HCT116 (cell line): ENCODE data around the gene ENTPD7. TPM values are rescaled to one million over a fixed set of nuclear protein-coding genes. Genes with fewer than 3 reads are reported as not detected.

Experiments
- ATAC-seq: fragments of 200-7000 bp; cut with Tn5 transposase; 2 replicates; pipeline ENCODE4 v1.9.1; 2020; ENCODE audit warnings: mild to moderate bottlenecking, moderate library complexity
- BruUV-seq: library from RNA; stranded (reverse); fragments of 400-500 nt; replicated peaks from 2 replicates; lab custom pipeline; 2021; lab: Mats Ljungman, UMichigan
- CTCF ChIA-PET: fragments of 300-600 bp; sonication (Branson Sonifier 250); formaldehyde crosslinking; loops from one replicate; lab custom pipeline; 2021; ENCODE audit warnings: antibody characterized with exemption; lab: Charles Lee
- POLR2A ChIA-PET: fragments of 300-600, 350-600 bp; sonication (Branson Sonifier 250); formaldehyde crosslinking; loops from one replicate; lab custom pipeline; 2021; ENCODE audit warnings: antibody characterized with exemption; lab: Charles Lee
- RAD21 ChIA-PET, 2 experiments: fragments of 300-600 bp; sonication (Branson Sonifier 250); formaldehyde crosslinking; loops; one replicate each; lab custom pipeline; 2023; ENCODE audit warnings: low total read pairs in 2 of 2; ENCODE audit not compliant: uncharacterized antibody in 2 of 2, unreplicated experiment in 2 of 2, low non-redundant PET in 1 of 2; lab: Charles Lee
- DNase-seq: peaks from one replicate; pipeline ENCODE4 v3.0.0-alpha.2; 2010; ENCODE audit warnings: low read depth, low spot score
- H2AFZ ChIP-seq: fragments of 200-600 bp; shearing (Covaris generic), sonication (generic); 2 replicates; pipeline ENCODE4 v1.6.1; 2017; ENCODE audit warnings: low read depth, mixed run types, mixed read lengths, antibody characterized with exemption, low read length; ENCODE audit not compliant: poor library complexity, severe bottlenecking
- H3K27ac ChIP-seq: 2 replicates; pipeline ENCODE4 v1.5.1; 2012; ENCODE audit warnings: low read depth, low read length
- H3K27me3 ChIP-seq: fragments of 200-600 bp; sonication (generic); 2 replicates; pipeline ENCODE4 v1.6.1; 2016; ENCODE audit warnings: mixed run types, low read length, mixed read lengths; ENCODE audit not compliant: insufficient read depth
- H3K36me3 ChIP-seq, 2 experiments: fragments of 200-500 bp in 1 of 2; fragments of 200-600 bp in 1 of 2; sonication (Bioruptor generic) in 1 of 2; sonication (generic) in 1 of 2; 2 replicates each; pipeline versions ENCODE4 v1.5.1 to v1.6.1; 2014 to 2016; ENCODE audit warnings: low read length in 2 of 2, inconsistent platforms in 1 of 2, mixed read lengths in 1 of 2, mixed run types in 1 of 2; ENCODE audit not compliant: insufficient read depth in 2 of 2, control insufficient read depth in 1 of 2
- H3K4me1 ChIP-seq, 2 experiments: fragments of 200-600 bp in 1 of 2; sonication (generic) in 1 of 2; 2 replicates each; pipeline versions ENCODE4 v1.5.1 to v1.6.1; 2012 to 2017; ENCODE audit warnings: low read length in 2 of 2, inconsistent platforms in 1 of 2, mild to moderate bottlenecking in 1 of 2, mixed read lengths in 1 of 2, mixed run types in 1 of 2, moderate library complexity in 1 of 2; ENCODE audit not compliant: insufficient read depth in 2 of 2, control insufficient read depth in 1 of 2
- H3K4me2 ChIP-seq: fragments of 200-600 bp; sonication (generic); 2 replicates; pipeline ENCODE4 v1.6.1; 2017; ENCODE audit warnings: mixed run types, low read length, mixed read lengths
- H3K4me3 ChIP-seq, 2 experiments: fragments of 200-600 bp in 1 of 2; sonication (generic) in 1 of 2; replicated peaks in 1 of 2; 2 replicates each; pipeline ENCODE4 v1.5.1; 2011 to 2016; ENCODE audit warnings: low read length in 2 of 2, control low read depth in 1 of 2, low read depth in 1 of 2, mild to moderate bottlenecking in 1 of 2, mixed read lengths in 1 of 2, mixed run types in 1 of 2
- H3K79me2 ChIP-seq: fragments of 200-600 bp; sonication (generic); 2 replicates; pipeline ENCODE4 v1.6.1; 2017; ENCODE audit warnings: mild to moderate bottlenecking, mixed run types, low read length, moderate library complexity, mixed read lengths; ENCODE audit not compliant: insufficient read depth
- H3K9ac ChIP-seq: fragments of 200-600 bp; sonication (generic); 2 replicates; pipeline ENCODE4 v1.6.1; 2016; ENCODE audit warnings: low read length, mixed read lengths
- H3K9me2 ChIP-seq: fragments of 200-600 bp; sonication (generic), shearing (Covaris generic); 2 replicates; pipeline ENCODE4 v1.6.1; 2017; ENCODE audit warnings: mixed run types, mild to moderate bottlenecking, moderate library complexity; ENCODE audit not compliant: insufficient read depth
- H3K9me3 ChIP-seq, 2 experiments: fragments of 200-500 bp in 1 of 2; fragments of 200-600 bp in 1 of 2; sonication (Bioruptor generic) in 1 of 2; sonication (generic) in 1 of 2; 2 replicates each; pipeline ENCODE4 v1.6.1; 2014 to 2017; ENCODE audit warnings: low read length in 2 of 2, mixed read lengths in 2 of 2, inconsistent platforms in 1 of 2, low read depth in 1 of 2, mild to moderate bottlenecking in 1 of 2, mixed run types in 1 of 2, moderate library complexity in 1 of 2; ENCODE audit not compliant: control insufficient read depth in 1 of 2, insufficient read depth in 1 of 2
- H4K20me1 ChIP-seq: fragments of 200-600 bp; sonication (generic), shearing (Covaris generic); 2 replicates; pipeline ENCODE4 v1.6.1; 2017; ENCODE audit warnings: mixed run types, mild to moderate bottlenecking, moderate library complexity; ENCODE audit not compliant: insufficient read depth
- SIN3A ChIP-seq: IDR thresholded peaks from 2 replicates; pipeline ENCODE4 v1.6.1; 2012; ENCODE audit warnings: low read depth
- SP1 ChIP-seq: IDR thresholded peaks from 2 replicates; pipeline ENCODE4 v1.6.1; 2012; ENCODE audit warnings: low read depth
- TCF7L2 ChIP-seq: IDR thresholded peaks from 2 replicates; pipeline ENCODE4 v1.7.0; 2011; ENCODE audit warnings: borderline replicate concordance, inconsistent platforms; ENCODE audit not compliant: insufficient read depth, insufficient read length; ENCODE audit errors: extremely low read depth
- ZNF274 ChIP-seq: fragments of 200-500 bp; sonication (Bioruptor generic); IDR thresholded peaks from 2 replicates; pipeline ENCODE4 v1.6.1; 2014; ENCODE audit warnings: mild to moderate bottlenecking, low read depth, low read length, inconsistent platforms
- intact Hi-C: fragments of 100-400 bp; cut with micrococcal nuclease; formaldehyde crosslinking; loops from 2 replicates; pipeline ENCODE4 v1.10.0; 2022
- total RNA-seq: library from RNA; stranded (reverse); gene quantifications from one replicate; pipeline ENCODE4 v1.2.1, GENCODE V29; 2021; ENCODE audit not compliant: unreplicated experiment
- TF ChIP-seq, protein P1 (sequence below): IDR thresholded peaks from 2 replicates; pipeline ENCODE4 v1.6.1; 2012
- TF ChIP-seq, protein P2 (sequence below), 3 experiments: fragments of 200-600 bp in 1 of 3; sonication (generic) in 1 of 3; IDR thresholded peaks in 2 of 3; conservative IDR thresholded peaks in 1 of 3; 2 replicates each; pipeline ENCODE4 v1.5.1; 2012 to 2017; ENCODE audit warnings: low read depth in 2 of 3, low read length in 2 of 3, antibody characterized with exemption in 1 of 3, borderline replicate concordance in 1 of 3, control low read depth in 1 of 3, mild to moderate bottlenecking in 1 of 3, mixed read lengths in 1 of 3, mixed run types in 1 of 3, moderate library complexity in 1 of 3; ENCODE audit not compliant: insufficient read depth in 1 of 3
- TF ChIP-seq, protein P3 (sequence below): IDR thresholded peaks from 2 replicates; pipeline ENCODE4 v1.6.1; 2011; ENCODE audit warnings: mild to moderate bottlenecking, low read length, moderate library complexity; ENCODE audit not compliant: insufficient replicate concordance; ENCODE audit errors: extremely low read depth

ENTPD7 gene
- total RNA-seq, 1 experiment from 2014 or later: 12.3 TPM

DNA sequence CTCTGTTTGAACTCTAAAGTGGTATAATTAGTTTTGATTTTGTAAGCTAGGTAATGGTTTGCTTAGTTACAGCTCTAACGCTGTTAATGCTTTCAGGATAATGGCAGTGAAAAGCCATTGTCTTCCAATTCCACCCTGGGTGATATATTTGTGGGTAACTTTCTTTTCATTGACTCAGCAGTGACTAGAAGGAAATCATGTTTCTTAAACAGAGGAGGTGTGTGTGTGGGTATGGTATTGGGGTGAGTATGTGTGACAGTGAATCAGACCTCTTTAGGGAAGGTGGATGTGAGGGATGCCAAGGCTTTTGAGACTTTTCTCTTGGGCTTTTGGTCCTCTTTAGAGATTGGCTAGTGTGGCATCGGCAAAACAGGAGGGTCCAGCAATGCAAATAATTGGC is 13.6 kb downstream of the ENTPD7 start:
- no peak overlapping the region for H2AFZ ChIP-seq
- POLR2A ChIA-PET: interaction anchor here (0.7 kb wide), 1 partner anchor 52 kb away, joined by 3 read pairs; the partner anchor contains the start of gene SLC25A28
- no peaks in the 10 kb centered on the region for H3K9me2 ChIP-seq
- intact Hi-C loops: no loop called here
- no peak overlapping the region for H3K4me3 ChIP-seq
- no peaks in the 10 kb centered on the region for H3K4me1 ChIP-seq
- no peaks in the 10 kb centered on the region for H3K79me2 ChIP-seq
- RAD21 ChIA-PET: no interaction called here
- H3K36me3 ChIP-seq: peaks cover 0 to 6% of the 10 kb centered on the region in 2 experiments; a peak in 2 of 4 replicates
- no peak overlapping the region for H3K27ac ChIP-seq
- ATAC-seq (no peak), DNase-seq (no peak)
- H3K4me2 ChIP-seq: no peak overlapping the region
- no peaks in the 10 kb centered on the region for H4K20me1 ChIP-seq
- no peak overlapping the region for H3K9ac ChIP-seq
- CTCF ChIA-PET: interaction anchor here (0.7 kb wide), 1 partner anchor 237 kb away, joined by 3 read pairs; no protein-coding TSS in a partner anchor
- no TSS peak for BruUV-seq
- H3K27me3 ChIP-seq: no peaks in the 10 kb centered on the region
- no peaks in the 10 kb centered on the region for H3K9me3 ChIP-seq
- TF ChIP-seq, protein P1, sequence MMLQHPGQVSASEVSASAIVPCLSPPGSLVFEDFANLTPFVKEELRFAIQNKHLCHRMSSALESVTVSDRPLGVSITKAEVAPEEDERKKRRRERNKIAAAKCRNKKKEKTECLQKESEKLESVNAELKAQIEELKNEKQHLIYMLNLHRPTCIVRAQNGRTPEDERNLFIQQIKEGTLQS: no peak
- TF ChIP-seq, all 23 proteins: peak for 0

DNA sequence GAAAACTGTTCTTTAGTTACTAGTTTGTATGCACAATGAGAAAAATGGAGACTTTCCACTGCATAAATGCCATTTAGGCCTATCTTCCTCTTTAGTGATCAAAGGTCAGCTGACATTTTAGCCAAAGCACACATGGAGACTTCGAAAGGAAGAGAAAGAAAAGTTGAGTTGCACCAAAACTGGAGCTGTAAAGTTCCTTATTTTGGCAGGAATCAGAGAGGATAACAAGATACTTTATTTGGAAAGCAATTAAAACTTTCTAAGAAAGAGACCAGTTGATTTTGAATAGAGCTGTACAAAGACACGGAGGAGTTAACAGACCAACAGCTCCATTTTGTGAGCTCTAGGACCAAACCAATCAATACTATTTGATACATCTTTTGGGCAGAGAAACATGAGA is 14.2 kb downstream of the ENTPD7 start:
- no peaks in the 10 kb centered on the region for H3K9me3 ChIP-seq
- CTCF ChIA-PET: no interaction called here
- H3K9ac ChIP-seq: no peak overlapping the region
- H4K20me1 ChIP-seq: no peaks in the 10 kb centered on the region
- H3K36me3 ChIP-seq: peaks cover 0 to 6% of the 10 kb centered on the region in 2 experiments; a peak in 2 of 4 replicates
- no peak overlapping the region for H3K4me2 ChIP-seq
- no peak overlapping the region for H3K4me3 ChIP-seq
- no peaks in the 10 kb centered on the region for H3K27me3 ChIP-seq
- no peaks in the 10 kb centered on the region for H3K79me2 ChIP-seq
- DNase-seq: no peak
- no TSS peak for BruUV-seq
- no peaks in the 10 kb centered on the region for H3K9me2 ChIP-seq
- POLR2A ChIA-PET: no interaction called here
- no peaks in the 10 kb centered on the region for H3K4me1 ChIP-seq
- TF ChIP-seq, protein P2, sequence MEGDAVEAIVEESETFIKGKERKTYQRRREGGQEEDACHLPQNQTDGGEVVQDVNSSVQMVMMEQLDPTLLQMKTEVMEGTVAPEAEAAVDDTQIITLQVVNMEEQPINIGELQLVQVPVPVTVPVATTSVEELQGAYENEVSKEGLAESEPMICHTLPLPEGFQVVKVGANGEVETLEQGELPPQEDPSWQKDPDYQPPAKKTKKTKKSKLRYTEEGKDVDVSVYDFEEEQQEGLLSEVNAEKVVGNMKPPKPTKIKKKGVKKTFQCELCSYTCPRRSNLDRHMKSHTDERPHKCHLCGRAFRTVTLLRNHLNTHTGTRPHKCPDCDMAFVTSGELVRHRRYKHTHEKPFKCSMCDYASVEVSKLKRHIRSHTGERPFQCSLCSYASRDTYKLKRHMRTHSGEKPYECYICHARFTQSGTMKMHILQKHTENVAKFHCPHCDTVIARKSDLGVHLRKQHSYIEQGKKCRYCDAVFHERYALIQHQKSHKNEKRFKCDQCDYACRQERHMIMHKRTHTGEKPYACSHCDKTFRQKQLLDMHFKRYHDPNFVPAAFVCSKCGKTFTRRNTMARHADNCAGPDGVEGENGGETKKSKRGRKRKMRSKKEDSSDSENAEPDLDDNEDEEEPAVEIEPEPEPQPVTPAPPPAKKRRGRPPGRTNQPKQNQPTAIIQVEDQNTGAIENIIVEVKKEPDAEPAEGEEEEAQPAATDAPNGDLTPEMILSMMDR (IDR thresholded peaks at IDR 0.05 in 2 of 3, conservative IDR thresholded peaks at IDR 0.05 in 1 of 3; ENCODE audit: borderline replicate concordance in 1 of 3, insufficient read depth in 1 of 3, low read depth in 2 of 3, low read length in 2 of 3): no peak
- TF ChIP-seq SIN3A (no peak), SP1 (no peak), ZNF274 (no peak), TCF7L2 (no peak)
- TF ChIP-seq, protein P3, sequence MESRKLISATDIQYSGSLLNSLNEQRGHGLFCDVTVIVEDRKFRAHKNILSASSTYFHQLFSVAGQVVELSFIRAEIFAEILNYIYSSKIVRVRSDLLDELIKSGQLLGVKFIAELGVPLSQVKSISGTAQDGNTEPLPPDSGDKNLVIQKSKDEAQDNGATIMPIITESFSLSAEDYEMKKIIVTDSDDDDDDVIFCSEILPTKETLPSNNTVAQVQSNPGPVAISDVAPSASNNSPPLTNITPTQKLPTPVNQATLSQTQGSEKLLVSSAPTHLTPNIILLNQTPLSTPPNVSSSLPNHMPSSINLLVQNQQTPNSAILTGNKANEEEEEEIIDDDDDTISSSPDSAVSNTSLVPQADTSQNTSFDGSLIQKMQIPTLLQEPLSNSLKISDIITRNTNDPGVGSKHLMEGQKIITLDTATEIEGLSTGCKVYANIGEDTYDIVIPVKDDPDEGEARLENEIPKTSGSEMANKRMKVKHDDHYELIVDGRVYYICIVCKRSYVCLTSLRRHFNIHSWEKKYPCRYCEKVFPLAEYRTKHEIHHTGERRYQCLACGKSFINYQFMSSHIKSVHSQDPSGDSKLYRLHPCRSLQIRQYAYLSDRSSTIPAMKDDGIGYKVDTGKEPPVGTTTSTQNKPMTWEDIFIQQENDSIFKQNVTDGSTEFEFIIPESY: no peak
- TF ChIP-seq, all 23 proteins: peak for 0
- Histone ChIP-seq H2AFZ (no peak overlapping the region), H3K27ac (no peak overlapping the region)
- RAD21 ChIA-PET: no interaction called here
- ATAC-seq: no peak
- intact Hi-C loops: no loop called here
